GM19351 (cell line): ENCODE results near the gene ING1.

Experiments
- ATAC-seq: cut with Tn5 transposase; IDR thresholded peaks from one replicate; pipeline ENCODE4 v1.9.1; 2021; ENCODE audit warnings: mild to moderate bottlenecking, moderate library complexity; ENCODE audit not compliant: unreplicated experiment

The ING1 gene

DNA sequence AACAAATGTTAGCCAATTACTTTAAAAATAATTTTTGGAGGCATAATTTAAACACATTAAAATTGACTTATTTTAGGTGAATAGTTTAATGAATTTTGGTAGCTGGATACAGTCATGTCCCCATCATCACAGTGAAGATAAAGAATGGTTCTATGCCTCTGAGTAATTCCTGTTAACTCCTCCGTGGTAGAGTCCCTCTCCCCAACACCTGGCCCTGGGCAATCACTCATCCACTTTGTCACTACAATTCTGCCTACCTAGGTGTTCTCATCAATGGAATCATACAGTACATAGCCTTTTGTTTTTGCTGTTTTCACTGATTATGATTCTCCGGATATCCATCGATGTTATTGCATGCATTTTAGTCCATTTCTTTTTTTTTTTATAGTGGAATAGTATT lies 55.6 kb downstream of the ING1 start:
- no peak for ATAC-seq

DNA sequence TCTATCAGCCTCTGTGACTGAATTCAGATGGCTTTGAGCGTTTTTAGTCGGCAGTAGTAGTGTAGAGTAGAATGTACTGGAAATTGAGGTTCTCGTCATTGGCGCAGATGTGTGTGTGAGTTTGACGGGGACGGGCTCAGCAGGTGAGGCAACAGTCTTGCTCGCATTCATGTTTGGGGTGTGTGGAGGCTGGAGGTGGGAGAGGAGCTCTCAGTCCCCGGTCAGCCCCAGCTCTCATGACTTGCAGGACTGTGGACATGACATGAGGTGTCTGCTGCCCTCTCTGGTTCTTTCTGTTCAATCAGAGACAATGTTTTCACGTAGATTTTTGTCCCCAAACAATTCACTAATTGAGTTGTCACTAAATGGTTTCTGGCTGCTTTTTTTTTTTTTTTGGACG lies 57.2 kb downstream of the ING1 start:
- no peak for ATAC-seq

DNA sequence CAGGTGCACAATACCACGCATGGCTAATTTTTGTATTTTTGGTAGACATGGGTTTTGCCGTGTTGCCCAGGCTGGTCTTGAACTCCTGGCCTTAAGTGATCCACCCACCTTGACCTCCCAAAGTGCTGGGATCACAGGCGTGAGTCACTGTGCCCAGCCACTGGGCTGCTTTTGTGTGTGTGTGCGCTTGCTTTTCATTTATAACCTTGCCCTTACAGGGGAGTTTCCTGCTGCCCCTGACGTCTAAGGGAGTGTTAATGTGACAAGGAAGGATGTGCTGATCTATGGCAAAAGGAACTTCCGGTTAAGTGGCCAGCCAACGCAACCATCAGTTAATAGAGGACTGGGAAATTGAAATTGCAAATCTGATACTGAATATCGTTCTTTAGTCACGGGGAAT lies 57.7 kb downstream of the ING1 start:
- ATAC-seq, result peak; percentile 50

DNA sequence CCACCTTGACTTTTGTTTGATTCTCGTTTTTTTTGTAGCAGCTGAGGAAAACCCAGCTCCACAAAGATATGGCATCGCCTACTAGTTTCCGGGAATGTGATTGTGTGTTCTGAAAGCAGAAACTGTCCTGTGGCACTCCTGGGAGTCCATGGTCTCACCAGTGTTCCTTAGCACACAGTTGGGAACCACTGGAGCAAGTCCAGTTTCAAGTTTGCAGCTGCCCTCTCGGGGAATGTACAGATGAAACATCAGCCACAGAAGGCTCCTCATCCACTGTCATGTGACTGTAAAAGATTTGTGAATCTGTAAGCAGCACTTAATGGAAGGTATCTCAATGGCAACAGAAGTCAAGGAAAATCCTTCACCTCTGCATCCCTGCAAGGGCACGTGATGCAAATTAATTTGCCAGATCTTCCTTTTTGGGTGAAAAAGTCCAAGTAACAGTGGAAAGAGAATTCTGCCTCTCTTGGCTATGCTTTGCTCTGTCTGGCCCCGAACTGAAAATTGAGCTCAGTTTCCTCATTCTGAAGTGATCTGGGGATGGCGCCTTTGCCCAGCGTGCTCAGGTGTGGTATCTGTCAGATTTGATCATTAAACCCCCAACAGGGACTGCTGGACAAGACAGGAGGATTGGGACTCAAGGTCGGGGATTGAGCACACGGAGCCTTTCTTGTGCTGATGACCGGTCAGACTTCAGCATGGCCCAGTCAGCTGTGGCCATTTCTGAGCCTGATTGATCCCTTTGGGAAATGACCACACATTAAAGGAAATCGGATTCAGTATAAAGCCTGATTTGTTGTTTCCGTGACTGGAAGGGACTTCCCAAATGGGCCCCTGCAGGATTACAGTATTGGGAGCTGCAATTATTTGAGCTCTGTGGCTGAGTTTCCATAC lies 58.8 kb downstream of the ING1 start:
- ATAC-seq, result no peak
